IMR-90 (cell line): ENCODE measurements around the gene CRACDL. TPM values are rescaled to one million over a fixed set of nuclear protein-coding genes. Genes with fewer than 3 reads are reported as not detected.

Experiments used
- ATAC-seq: fragments of 200-7000 bp; cut with Tn5 transposase; 2 replicates; pipeline ENCODE4 v1.9.1; 2020; ENCODE audit warnings: low read depth, mild to moderate bottlenecking, moderate library complexity
- BruUV-seq: library from RNA; stranded (reverse); fragments of 400-500 nt; replicated peaks from 2 replicates; lab custom pipeline; 2021; lab: Mats Ljungman, UMichigan
- CTCF ChIA-PET: fragments of 300-600 bp; formaldehyde crosslinking; extraction: SDS; loops from one replicate; lab custom pipeline; 2021; ENCODE audit warnings: antibody characterized with exemption; lab: Yijun Ruan, JAX
- POLR2A ChIA-PET: fragments of 300-600 bp; sonication (Branson Sonifier 250); formaldehyde crosslinking; loops from one replicate; lab custom pipeline; 2022; ENCODE audit warnings: antibody characterized with exemption; ENCODE audit not compliant: unreplicated experiment; lab: Charles Lee
- DNase-seq: peaks from one replicate; pipeline ENCODE4 v3.0.0; 2013
- H2AFZ ChIP-seq: replicated peaks from 2 replicates; pipeline ENCODE3; 2013; ENCODE audit warnings: low read length, mild to moderate bottlenecking; ENCODE audit not compliant: poor library complexity
- H2AK5ac ChIP-seq: 2 replicates; pipeline ENCODE4 v1.6.1; 2013; ENCODE audit warnings: low read depth, low read length, inconsistent platforms
- H2AK9ac ChIP-seq: replicated peaks from 2 replicates; pipeline ENCODE3; 2013; ENCODE audit warnings: mild to moderate bottlenecking, low read depth, low read length, moderate library complexity; ENCODE audit not compliant: poor library complexity
- H2BK120ac ChIP-seq: 2 replicates; pipeline ENCODE4 v1.6.1; 2013; ENCODE audit warnings: low read depth, low read length, inconsistent platforms
- H2BK15ac ChIP-seq: 3 replicates; pipeline ENCODE4 v1.6.1; 2013; ENCODE audit warnings: low read depth, low read length, inconsistent platforms
- H2BK20ac ChIP-seq: 2 replicates; pipeline ENCODE4 v1.6.1; 2013; ENCODE audit warnings: low read depth, mild to moderate bottlenecking, inconsistent platforms, low read length, moderate library complexity
- H2BK5ac ChIP-seq: 2 replicates; pipeline ENCODE4 v1.6.1; 2013; ENCODE audit warnings: mild to moderate bottlenecking, low read depth, low read length, inconsistent platforms; ENCODE audit not compliant: poor library complexity, severe bottlenecking
- H3K14ac ChIP-seq: replicated peaks from 2 replicates; pipeline ENCODE4 v1.6.1; 2013; ENCODE audit warnings: low read depth, low read length, inconsistent platforms
- H3K18ac ChIP-seq: 2 replicates; pipeline ENCODE4 v1.6.1; 2013; ENCODE audit warnings: low read depth, low read length, control low read depth
- H3K23ac ChIP-seq: 2 replicates; pipeline ENCODE4 v1.6.1; 2013; ENCODE audit warnings: low read depth, low read length, inconsistent platforms
- H3K27ac ChIP-seq: 2 replicates; pipeline ENCODE4 v1.5.1; 2013; ENCODE audit warnings: mild to moderate bottlenecking, control low read depth, low read length; ENCODE audit not compliant: insufficient read depth
- H3K27me3 ChIP-seq: 2 replicates; pipeline ENCODE4 v1.6.1; 2013; ENCODE audit warnings: low read length; ENCODE audit not compliant: control insufficient read depth, insufficient read depth
- H3K36me3 ChIP-seq: 2 replicates; pipeline ENCODE4 v1.6.1; 2013; ENCODE audit warnings: low read length, mixed read lengths; ENCODE audit not compliant: control insufficient read depth, insufficient read depth
- H3K4ac ChIP-seq: 2 replicates; pipeline ENCODE4 v1.6.1; 2013; ENCODE audit warnings: low read depth, low read length, inconsistent platforms
- H3K4me1 ChIP-seq: 2 replicates; pipeline ENCODE4 v1.6.1; 2013; ENCODE audit warnings: low read length, mixed read lengths; ENCODE audit not compliant: control insufficient read depth, insufficient read depth
- H3K4me2 ChIP-seq: 2 replicates; pipeline ENCODE4 v1.6.1; 2013; ENCODE audit warnings: low read depth, mild to moderate bottlenecking, control low read depth, low read length, moderate library complexity
- H3K4me3 ChIP-seq: 2 replicates; pipeline ENCODE4 v1.5.1; 2013; ENCODE audit warnings: low read depth, mild to moderate bottlenecking, control low read depth, low read length, moderate library complexity; ENCODE audit not compliant: insufficient read depth
- H3K56ac ChIP-seq: 2 replicates; pipeline ENCODE4 v1.6.1; 2013; ENCODE audit warnings: low read length, inconsistent platforms; ENCODE audit not compliant: insufficient read depth; ENCODE audit errors: extremely low read depth
- H3K79me1 ChIP-seq, 2 experiments: 2 replicates each; pipeline ENCODE4 v1.6.1; 2013; ENCODE audit warnings: low read length in 2 of 2, inconsistent platforms in 1 of 2, low read depth in 1 of 2
- H3K9ac ChIP-seq: 2 replicates; pipeline ENCODE4 v1.6.1; 2013; ENCODE audit warnings: low read depth, low read length, control low read depth
- H3K9me1 ChIP-seq: 2 replicates; pipeline ENCODE4 v1.6.1; 2013; ENCODE audit warnings: low read length, inconsistent platforms; ENCODE audit not compliant: insufficient read depth
- H3K9me3 ChIP-seq: 2 replicates; pipeline ENCODE4 v1.6.1; 2013; ENCODE audit warnings: low read length; ENCODE audit not compliant: control insufficient read depth, insufficient read depth
- H4K20me1 ChIP-seq: 2 replicates; pipeline ENCODE4 v1.6.1; 2013; ENCODE audit warnings: low read length, inconsistent platforms; ENCODE audit not compliant: insufficient read depth
- H4K5ac ChIP-seq: 2 replicates; pipeline ENCODE4 v1.6.1; 2013; ENCODE audit warnings: mild to moderate bottlenecking, low read depth, low read length, control low read depth
- H4K8ac ChIP-seq, 2 experiments: 2 replicates each; pipeline ENCODE4 v1.6.1; 2013; ENCODE audit warnings: low read depth in 2 of 2, low read length in 2 of 2, control low read depth in 1 of 2, inconsistent platforms in 1 of 2
- H4K91ac ChIP-seq: 2 replicates; pipeline ENCODE4 v1.6.1; 2013; ENCODE audit warnings: low read depth, low read length, inconsistent platforms; ENCODE audit not compliant: insufficient read depth
- BHLHE40 ChIP-seq: fragments of 150-350 bp; IDR thresholded peaks from 2 replicates; pipeline ENCODE4 v1.6.1; 2016; ENCODE audit warnings: mild to moderate bottlenecking, low read depth, low read length
- CEBPB ChIP-seq: IDR thresholded peaks from 2 replicates; pipeline ENCODE4 v1.6.1; 2012; ENCODE audit warnings: low read depth, low read length, improper control_type of control experiment
- FOS ChIP-seq: fragments of 150-350 bp; IDR thresholded peaks from 2 replicates; pipeline ENCODE4 v1.6.1; 2016; ENCODE audit warnings: low read depth, low read length
- MAFK ChIP-seq: IDR thresholded peaks from 2 replicates; pipeline ENCODE4 v1.6.1; 2012; ENCODE audit warnings: low read depth, low read length, improper control_type of control experiment
- MAZ ChIP-seq: IDR thresholded peaks from 2 replicates; pipeline ENCODE4 v1.6.1; 2012; ENCODE audit warnings: low read depth, mild to moderate bottlenecking, low read length, improper control_type of control experiment, moderate library complexity, borderline replicate concordance
- MXI1 ChIP-seq: IDR thresholded peaks from 2 replicates; pipeline ENCODE4 v1.6.1; 2012; ENCODE audit warnings: low read depth, mild to moderate bottlenecking, low read length, moderate library complexity, borderline replicate concordance
- NFE2L2 ChIP-seq: fragments of 150-350 bp; IDR thresholded peaks from 2 replicates; pipeline ENCODE4 v1.6.1; 2016; ENCODE audit warnings: low read depth, mild to moderate bottlenecking, low read length
- POLR2A ChIP-seq: IDR thresholded peaks from 2 replicates; pipeline ENCODE4 v1.6.1; 2012; ENCODE audit warnings: mild to moderate bottlenecking, low read depth, low read length
- RAD21 ChIP-seq: IDR thresholded peaks from 2 replicates; pipeline ENCODE4 v1.6.1; 2012; ENCODE audit warnings: low read length, improper control_type of control experiment
- RCOR1 ChIP-seq: IDR thresholded peaks from 2 replicates; pipeline ENCODE4 v1.6.1; 2012; ENCODE audit warnings: mild to moderate bottlenecking, low read length, improper control_type of control experiment; ENCODE audit not compliant: insufficient replicate concordance
- SMC3 ChIP-seq: fragments of 150-350 bp; IDR thresholded peaks from 2 replicates; pipeline ENCODE4 v1.6.1; 2016; ENCODE audit warnings: low read depth, mild to moderate bottlenecking, antibody characterized with exemption, low read length, moderate library complexity
- WGBS, 2 experiments: methylation state at CpG; one replicate each; pipeline versions ENCODE4 v1.1.5 to v1.1.7; 2013; ENCODE audit warnings: missing lambda C conversion rate in 2 of 2; ENCODE audit not compliant: insufficient read length in 1 of 2; ENCODE audit errors: extremely low coverage in 2 of 2; 5-methylcytosine and 5-hydroxymethylcytosine counted together
- dilution Hi-C: fragments of 300-500 bp; cut with HindIII; formaldehyde crosslinking; loops from one replicate; pipeline ENCODE4 v1.14.3; 2018; ENCODE audit warnings: low sequenced_read_pairs; ENCODE audit not compliant: unreplicated experiment
- in situ Hi-C: fragments of 300-500 bp; cut with MboI; formaldehyde crosslinking; loops from 3 replicates; pipeline ENCODE4 v1.14.3; 2019; ENCODE audit warnings: low sequenced_read_pairs, inconsistent platforms, mixed read lengths
- intact Hi-C: fragments of 100-400 bp; cut with micrococcal nuclease; formaldehyde crosslinking; loops from 2 replicates; pipeline ENCODE4 v1.10.0; 2022
- polyA plus RNA-seq, 3 experiments: library from polyadenylated mRNA; depleted of rRNA; stranded (reverse); fragments of >200 nt; gene quantifications; 2 replicates each; pipeline ENCODE4 v1.2.3, GENCODE V29; 2012; ENCODE audit warnings: low replicate concordance in 1 of 3
- total RNA-seq: library from RNA; depleted of rRNA; stranded (reverse); fragments of >200 nt; gene quantifications from 2 replicates; pipeline ENCODE4 v1.2.3, GENCODE V29; 2012
- TF ChIP-seq, protein P1 (sequence below): fragments of 150-350 bp; IDR thresholded peaks from 2 replicates; pipeline ENCODE4 v1.6.1; 2017; ENCODE audit warnings: mild to moderate bottlenecking, antibody characterized with exemption, low read length, low read depth
- TF ChIP-seq, protein P2 (sequence below): conservative IDR thresholded peaks from 2 replicates; pipeline ENCODE4 v1.5.1; 2012; ENCODE audit warnings: mild to moderate bottlenecking, low read depth, low read length, improper control_type of control experiment

The CRACDL gene
- total and polyA plus RNA-seq, 2 of the 4 experiments (the other 2 are of a cell fraction) = not detected

DNA sequence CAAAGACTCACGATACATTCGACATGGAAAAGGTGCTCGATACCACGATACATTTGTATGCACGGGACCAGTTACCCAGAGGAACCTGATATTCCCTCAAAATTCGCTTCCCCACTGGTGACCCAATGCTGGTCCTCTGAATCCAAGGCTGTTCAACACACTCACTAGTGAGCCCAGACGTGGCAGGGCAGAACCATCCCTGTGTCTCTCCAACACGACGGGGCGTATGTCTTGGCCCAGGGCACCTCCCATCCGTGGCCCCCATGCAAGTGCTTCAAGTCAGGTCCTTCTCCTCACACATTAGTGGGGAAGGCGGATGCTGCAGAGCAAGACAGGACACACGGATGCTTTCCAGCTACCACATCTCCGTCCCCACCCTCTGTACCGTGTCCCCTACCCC lies 6.1 kb downstream of the CRACDL start:
- H3K36me3 ChIP-seq = no peaks in the 10 kb centered on the region
- dilution Hi-C loops (no loop called here), in situ Hi-C loops (no loop called here), intact Hi-C loops (no loop called here)
- H3K4me2 ChIP-seq = no peak overlapping the region
- H3K4ac ChIP-seq = no peak overlapping the region
- no peak overlapping the region for H4K5ac ChIP-seq
- no peak overlapping the region for H4K8ac ChIP-seq
- H3K56ac ChIP-seq = no peak overlapping the region
- no peak overlapping the region for H3K23ac ChIP-seq
- H2AK9ac ChIP-seq = peak overlapping the region; percentile 38
- no peak for ATAC-seq
- no peak overlapping the region for H3K18ac ChIP-seq
- no peak overlapping the region for H3K27ac ChIP-seq
- H2AFZ ChIP-seq = no peak overlapping the region
- ChIA-PET POLR2A (no interaction called here), CTCF (no interaction called here)
- 87% methylated on average over 7 of the region's 15 CpGs; no CpG with 5 or more reads in 1 of the 2 experiments for WGBS, 2 experiments
- TF ChIP-seq RAD21 = no peak
- TF ChIP-seq POLR2A = no peak
- TF ChIP-seq FOS = no peak
- TF ChIP-seq, protein P1, sequence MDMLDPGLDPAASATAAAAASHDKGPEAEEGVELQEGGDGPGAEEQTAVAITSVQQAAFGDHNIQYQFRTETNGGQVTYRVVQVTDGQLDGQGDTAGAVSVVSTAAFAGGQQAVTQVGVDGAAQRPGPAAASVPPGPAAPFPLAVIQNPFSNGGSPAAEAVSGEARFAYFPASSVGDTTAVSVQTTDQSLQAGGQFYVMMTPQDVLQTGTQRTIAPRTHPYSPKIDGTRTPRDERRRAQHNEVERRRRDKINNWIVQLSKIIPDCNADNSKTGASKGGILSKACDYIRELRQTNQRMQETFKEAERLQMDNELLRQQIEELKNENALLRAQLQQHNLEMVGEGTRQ = no peak
- TF ChIP-seq MAFK = no peak
- no peak for TF ChIP-seq BHLHE40
- no peak for TF ChIP-seq MXI1
- TF ChIP-seq CEBPB = no peak
- TF ChIP-seq, protein P2, sequence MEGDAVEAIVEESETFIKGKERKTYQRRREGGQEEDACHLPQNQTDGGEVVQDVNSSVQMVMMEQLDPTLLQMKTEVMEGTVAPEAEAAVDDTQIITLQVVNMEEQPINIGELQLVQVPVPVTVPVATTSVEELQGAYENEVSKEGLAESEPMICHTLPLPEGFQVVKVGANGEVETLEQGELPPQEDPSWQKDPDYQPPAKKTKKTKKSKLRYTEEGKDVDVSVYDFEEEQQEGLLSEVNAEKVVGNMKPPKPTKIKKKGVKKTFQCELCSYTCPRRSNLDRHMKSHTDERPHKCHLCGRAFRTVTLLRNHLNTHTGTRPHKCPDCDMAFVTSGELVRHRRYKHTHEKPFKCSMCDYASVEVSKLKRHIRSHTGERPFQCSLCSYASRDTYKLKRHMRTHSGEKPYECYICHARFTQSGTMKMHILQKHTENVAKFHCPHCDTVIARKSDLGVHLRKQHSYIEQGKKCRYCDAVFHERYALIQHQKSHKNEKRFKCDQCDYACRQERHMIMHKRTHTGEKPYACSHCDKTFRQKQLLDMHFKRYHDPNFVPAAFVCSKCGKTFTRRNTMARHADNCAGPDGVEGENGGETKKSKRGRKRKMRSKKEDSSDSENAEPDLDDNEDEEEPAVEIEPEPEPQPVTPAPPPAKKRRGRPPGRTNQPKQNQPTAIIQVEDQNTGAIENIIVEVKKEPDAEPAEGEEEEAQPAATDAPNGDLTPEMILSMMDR = no peak
- TF ChIP-seq SMC3 = no peak
- TF ChIP-seq NFE2L2 = no peak
- TF ChIP-seq RCOR1 = no peak
- no peak for TF ChIP-seq MAZ
- H3K9ac ChIP-seq = no peak overlapping the region
- H2AK5ac ChIP-seq = no peak overlapping the region
- no peak overlapping the region for H2BK15ac ChIP-seq
- no peak overlapping the region for H4K91ac ChIP-seq
- peaks cover 24% of the 10 kb centered on the region for H3K27me3 ChIP-seq
- H3K14ac ChIP-seq = no peak overlapping the region
- no TSS peak for BruUV-seq
- H3K79me1 ChIP-seq = no peaks in the 10 kb centered on the region
- no peaks in the 10 kb centered on the region for H3K4me1 ChIP-seq
- H2BK5ac ChIP-seq = no peak overlapping the region
- no peaks in the 10 kb centered on the region for H4K20me1 ChIP-seq
- H2BK20ac ChIP-seq = no peak overlapping the region
- no peak overlapping the region for H3K4me3 ChIP-seq
- no peak for DNase-seq
- no peak overlapping the region for H2BK120ac ChIP-seq
- no peaks in the 10 kb centered on the region for H3K9me3 ChIP-seq
- no peaks in the 10 kb centered on the region for H3K9me1 ChIP-seq
